Spleen (tissue), 11 donors: ENCODE measurements around the gene SAMD10. TPM values are rescaled to one million over a fixed set of nuclear protein-coding genes. Genes with fewer than 3 reads are reported as not detected.

Experiments used
- DNase-seq: peaks from one replicate; pipeline ENCODE4 v3.0.0-alpha.2; 2020
- H3K27ac ChIP-seq, 8 donors: fragments of 200-600 bp; sonication (generic) in 7 of 8; 1 replicate in 4 of 8; 2 replicates in 4 of 8; pipeline versions ENCODE4 v1.5.0 to v1.8.0; 2016 to 2021; ENCODE audit warnings: inconsistent platforms in 4 of 8, mild to moderate bottlenecking in 4 of 8, moderate library complexity in 1 of 8
- H3K27me3 ChIP-seq, 7 donors: fragments of 200-600 bp; sonication (generic) in 6 of 7; replicated peaks in 1 of 7; 1 replicate in 4 of 7; 2 replicates in 3 of 7; pipeline versions ENCODE4 v1.5.0 to v1.8.0; 2016 to 2021; ENCODE audit warnings: inconsistent platforms in 3 of 7, mild to moderate bottlenecking in 1 of 7
- H3K36me3 ChIP-seq, 6 donors: fragments of 200-600 bp; sonication (generic) in 5 of 6; 1 replicate in 4 of 6; 2 replicates in 2 of 6; pipeline versions ENCODE4 v1.5.0 to v1.8.0; 2016 to 2021; ENCODE audit warnings: inconsistent platforms in 2 of 6
- H3K4me1 ChIP-seq, 6 donors: fragments of 200-600 bp; sonication (generic) in 5 of 6; 1 replicate in 3 of 6; 2 replicates in 3 of 6; pipeline versions ENCODE4 v1.5.0 to v1.8.0; 2016 to 2021; ENCODE audit warnings: inconsistent platforms in 3 of 6
- H3K4me3 ChIP-seq, 8 donors: fragments of 200-600 bp; sonication (generic) in 7 of 8; 1 replicate in 4 of 8; 2 replicates in 4 of 8; pipeline versions ENCODE4 v1.5.0 to v1.8.0; 2016 to 2021; ENCODE audit warnings: inconsistent platforms in 4 of 8, mild to moderate bottlenecking in 4 of 8, moderate library complexity in 2 of 8
- H3K9me3 ChIP-seq, 8 donors: fragments of 200-600 bp; sonication (generic) in 7 of 8; 1 replicate in 4 of 8; 2 replicates in 4 of 8; pipeline versions ENCODE4 v1.5.0 to v1.8.0; 2016 to 2021; ENCODE audit warnings: inconsistent platforms in 4 of 8
- CTCF ChIP-seq, 11 experiments: fragments of 200-600 bp in 7 of 11; fragments of 450-650 bp in 4 of 11; sonication (generic) in 4 of 11; IDR thresholded peaks in 8 of 11; conservative IDR thresholded peaks in 3 of 11; 1 replicate in 7 of 11; 2 replicates in 4 of 11; pipeline versions ENCODE4 v1.4.0 to v1.8.0; 2016 to 2021; ENCODE audit warnings: antibody characterized with exemption in 11 of 11, inconsistent platforms in 4 of 11, mild to moderate bottlenecking in 1 of 11
- POLR2A ChIP-seq, 3 donors: fragments of 450-650 bp; IDR thresholded peaks; one replicate each; pipeline ENCODE4 v1.5.1; 2017; ENCODE audit warnings: antibody characterized with exemption in 3 of 3, mild to moderate bottlenecking in 1 of 3
- POLR2AphosphoS5 ChIP-seq, 3 donors: sonication (generic); formaldehyde crosslinking; IDR thresholded peaks; one replicate each; pipeline ENCODE4 v1.5.1; 2017; ENCODE audit warnings: antibody characterized with exemption in 3 of 3
- WGBS, 5 donors: extraction: QIAGEN DNeasy Blood & Tissue Kit in 3 of 5; methylation state at CpG; one replicate each; pipeline versions ENCODE4 v1.1.5 to v1.1.7; 2013 to 2018; 5-methylcytosine and 5-hydroxymethylcytosine counted together
- intact Hi-C: fragments of 100-400 bp; cut with DNase I; formaldehyde crosslinking; loops from one replicate; pipeline ENCODE4 v1.15.0; 2023; ENCODE audit warnings: low total_unique reads
- polyA plus RNA-seq, 3 donors: library from polyadenylated mRNA; stranded (reverse); fragments of 200-250 nt; gene quantifications; one replicate each; pipeline ENCODE4 v1.2.1, GENCODE V29; 2013
- total RNA-seq, 7 donors: library from RNA; depleted of rRNA in 3 of 7; stranded (reverse); fragments of >200 nt in 3 of 7; fragmentation: NEBNext Ultra II Directional in 4 of 7; extraction: Animal tissue kit (Norgen Biotek cat#: 25700) in 4 of 7; gene quantifications; one replicate each; pipeline versions ENCODE4 v1.1.0 to v1.2.1, GENCODE V29; 2016 to 2021
- donor health status: healthy with polysubstance abuse.
- donor health status: DM: no; HTN: no; CAD: no; lungs with moderate emphysema.
- donor health status: DM: no; HTN: no; CAD: no.
- donor health status: Bipolar disorder and iron deficiency.
- donor health status: healthy.
- donor health status: DM: no; HTN: no; CAD: no.
- donor health status: DM: yes; HTN: yes; CAD: no.

SAMD10 gene
- total and polyA plus RNA-seq, 10 donors, result 5.9 to 13.8 (median 8.8) TPM

- peaks cover 0 to 69% (median 32%) of the 10 kb centered on the region in 6 donors for H3K4me1 ChIP-seq
- H3K36me3 ChIP-seq, result peaks cover 0 to 93% (median 69%) of the 10 kb centered on the region in 6 donors
- TF ChIP-seq CTCF (IDR thresholded peaks at IDR 0.05 in 8 of 11, conservative IDR thresholded peaks at IDR 0.05 in 3 of 11), result no peak
- peak in 2 of 3 donors; percentile 25 to 65 for TF ChIP-seq POLR2AphosphoS5 (IDR thresholded peaks at IDR 0.05)
- peak; percentile 86 for DNase-seq
- intact Hi-C loops, result no loop called here
- H3K4me3 ChIP-seq, result no peak overlapping the region
- peak overlapping the region; percentile 42 to 92 (median 83) for H3K27ac ChIP-seq
- H3K27me3 ChIP-seq, result no peaks in the 10 kb centered on the region
- no peaks in the 10 kb centered on the region for H3K9me3 ChIP-seq
- WGBS, 5 donors, result 94 to 97% (median 96%) methylated on average over 30 to 58 of the region's 58 CpGs
Observed at GRCh38 chr20:63940472-63941266, 38.8 kb downstream of the SAMD10 start.

DNA sequence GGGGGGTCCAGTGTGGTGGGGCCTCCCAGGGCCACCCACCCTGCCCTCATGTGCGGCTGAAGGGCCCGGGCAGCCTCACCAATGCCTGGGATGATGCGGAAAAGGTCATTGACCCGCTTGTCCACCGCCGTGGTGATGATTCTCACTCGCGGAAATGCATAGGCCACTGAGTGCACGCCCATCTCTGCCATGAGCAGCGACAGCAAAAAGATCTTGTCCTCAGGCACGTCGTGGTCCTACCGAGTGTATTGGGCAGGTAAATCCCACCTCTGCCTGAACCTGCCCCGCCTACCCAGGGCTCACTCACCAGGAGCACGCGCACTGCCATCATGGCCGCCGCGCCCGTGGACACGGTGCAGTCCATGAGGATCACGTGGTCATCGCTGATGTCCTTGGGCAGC is 39.4 kb downstream of the SAMD10 start:
- TF ChIP-seq POLR2AphosphoS5 (IDR thresholded peaks at IDR 0.05) (peak; percentile 54 to 76 (median 55)), POLR2A (IDR thresholded peaks at IDR 0.05) (no peak)
- H3K4me3 ChIP-seq, result no peak overlapping the region
- H3K27me3 ChIP-seq, result no peaks in the 10 kb centered on the region
- H3K9me3 ChIP-seq, result no peaks in the 10 kb centered on the region
- peaks cover 0 to 63% (median 31%) of the 10 kb centered on the region in 6 donors for H3K4me1 ChIP-seq
- DNase-seq, result no peak
- peak overlapping the region in 2 of 8 donors; percentile 87 to 92 for H3K27ac ChIP-seq
- H3K36me3 ChIP-seq, result peaks cover 0 to 93% (median 69%) of the 10 kb centered on the region in 6 donors
- 91 to 95% (median 95%) methylated on average over 9 to 23 of the region's 23 CpGs for WGBS, 5 donors
- intact Hi-C loops, result no loop called here

DNA sequence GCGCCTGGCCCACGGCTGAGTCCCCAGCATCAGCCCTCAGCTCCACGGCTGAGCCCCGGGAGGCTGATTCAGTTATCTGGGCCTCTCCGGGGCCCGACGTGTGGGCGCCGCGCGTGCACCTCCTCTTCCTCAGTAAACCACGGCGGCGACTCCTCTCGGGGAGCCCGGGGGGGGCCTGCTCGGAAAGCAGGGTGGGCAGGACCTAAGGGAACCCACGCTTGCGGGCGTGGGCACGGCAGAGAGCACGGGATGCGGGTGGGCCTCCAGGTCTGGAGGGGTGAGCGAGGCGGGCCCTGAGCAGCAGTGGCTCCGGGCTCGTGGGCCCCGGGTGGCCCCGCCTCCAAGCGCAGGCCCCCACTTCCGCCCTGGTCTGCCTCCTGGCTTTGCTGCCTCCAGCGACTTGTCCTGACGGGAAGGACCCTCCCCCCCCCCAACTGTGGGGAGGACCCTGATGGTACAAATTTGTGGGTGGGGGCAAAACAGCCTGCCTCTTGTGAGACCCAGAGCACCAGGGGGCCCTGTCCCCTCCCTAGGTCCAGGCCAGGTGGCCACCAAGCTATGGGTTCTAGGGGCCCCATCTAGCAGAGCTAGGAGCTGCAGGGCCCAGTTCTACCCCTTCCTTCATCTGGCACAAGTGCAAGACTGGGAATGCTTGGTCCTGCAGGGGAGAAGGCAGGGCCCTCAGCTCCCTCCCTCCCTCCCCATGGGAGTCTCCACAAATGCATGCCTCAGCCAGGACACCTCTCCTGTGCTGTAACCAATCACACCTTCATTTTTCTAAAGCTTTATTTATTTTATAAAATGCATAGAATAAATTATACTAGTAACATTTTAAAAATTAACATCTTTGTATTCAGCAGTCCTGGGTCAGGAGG is 40.1 kb downstream of the SAMD10 start:
- WGBS, 5 donors, result 66 to 77% (median 67%) methylated on average over 15 to 33 of the region's 33 CpGs
- Histone ChIP-seq H3K27ac (peak overlapping the region in 4 of 8 donors; percentile 20 to 92 (median 24)), H3K27me3 (no peaks in the 10 kb centered on the region), H3K4me1 (peaks cover 0 to 68% (median 31%) of the 10 kb centered on the region in 6 donors), H3K4me3 (no peak overlapping the region), H3K36me3 (peaks cover 0 to 93% (median 69%) of the 10 kb centered on the region in 6 donors), H3K9me3 (no peaks in the 10 kb centered on the region)
- intact Hi-C loops, result no loop called here
- peak; percentile 80 for DNase-seq
- TF ChIP-seq CTCF (IDR thresholded peaks at IDR 0.05 in 8 of 11, conservative IDR thresholded peaks at IDR 0.05 in 3 of 11) (no peak), POLR2AphosphoS5 (IDR thresholded peaks at IDR 0.05) (peak; percentile 7 to 75 (median 13))

DNA sequence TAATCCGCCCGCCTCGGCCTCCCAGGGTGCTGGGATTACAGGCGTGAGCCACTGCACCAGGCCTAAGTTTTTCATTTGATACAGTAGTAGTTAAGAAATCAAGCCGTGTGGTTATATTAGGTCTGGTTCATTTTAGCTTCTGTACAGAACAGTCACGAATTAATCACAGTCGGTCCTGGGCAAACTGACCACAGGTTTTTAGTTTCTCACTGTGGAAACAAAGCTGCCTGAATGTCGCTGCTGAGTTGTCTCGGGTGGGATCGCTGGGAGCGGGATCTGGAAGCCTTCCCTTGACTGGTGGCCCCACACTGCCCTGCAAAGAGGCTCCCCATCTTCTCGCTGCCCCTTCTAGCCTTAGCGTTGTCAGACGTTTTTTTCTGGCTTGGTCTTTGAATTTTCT is 41.8 kb downstream of the SAMD10 start:
- intact Hi-C loops, result no loop called here
- 87 to 94% (median 91%) methylated on average over 14 of the region's 14 CpGs for WGBS, 5 donors
- H3K27me3 ChIP-seq, result no peaks in the 10 kb centered on the region
- no peak overlapping the region for H3K4me3 ChIP-seq
- H3K27ac ChIP-seq, result no peak overlapping the region
- H3K36me3 ChIP-seq, result peaks cover 0 to 93% (median 65%) of the 10 kb centered on the region in 6 donors
- no peak for DNase-seq
- no peaks in the 10 kb centered on the region for H3K9me3 ChIP-seq
- peaks cover 0 to 54% (median 23%) of the 10 kb centered on the region in 6 donors for H3K4me1 ChIP-seq
- TF ChIP-seq CTCF (IDR thresholded peaks at IDR 0.05 in 8 of 11, conservative IDR thresholded peaks at IDR 0.05 in 3 of 11) (no peak), POLR2AphosphoS5 (IDR thresholded peaks at IDR 0.05) (no peak), POLR2A (IDR thresholded peaks at IDR 0.05) (no peak)
